Astrocyte of the spinal cord (primary cell): ENCODE results near the gene MRPS23.

Source experiments
- DNase-seq: peaks from one replicate; pipeline ENCODE4 v3.0.0; 2011; ENCODE audit warnings: low read depth, low spot score
- H3K4me3 ChIP-seq: 2 replicates; pipeline ENCODE4 v1.5.1; 2011; ENCODE audit warnings: low read depth, mild to moderate bottlenecking, low read length, moderate library complexity
- CTCF ChIP-seq: IDR thresholded peaks from 2 replicates; pipeline ENCODE4 v1.5.1; 2012; ENCODE audit warnings: low read depth, mild to moderate bottlenecking, low read length, inconsistent platforms
- in situ Hi-C: cut with HindIII; loops from 2 replicates; pipeline ENCODE4 v1.10.0; 2017; ENCODE audit warnings: low sequenced_read_pairs

Gene MRPS23

GRCh38 chr17:57858838-57859237 lies 9.0 kb upstream of the MRPS23 start:
- no peak overlapping the region for H3K4me3 ChIP-seq
- in situ Hi-C loops, result no loop called here
- no peak for TF ChIP-seq CTCF
- DNase-seq, result no peak

GRCh38 chr17:57856792-57857620 lies 7.2 kb upstream of the MRPS23 start:
- DNase-seq, result no peak
- no peak overlapping the region for H3K4me3 ChIP-seq
- in situ Hi-C loops, result no loop called here

GRCh38 chr17:57855391-57856035 lies 5.7 kb upstream of the MRPS23 start:
- no peak overlapping the region for H3K4me3 ChIP-seq
- no peak for TF ChIP-seq CTCF
- in situ Hi-C loops, result no loop called here
- no peak for DNase-seq

More at GRCh38 chr17:57856792-57857620, 7.2 kb upstream of the MRPS23 start:
- no peak for TF ChIP-seq CTCF

- no peak for DNase-seq
- TF ChIP-seq CTCF, result no peak
Observed at GRCh38 chr17:57853695-57854094, 3.9 kb upstream of the MRPS23 start.

GRCh38 chr17:57852955-57853328 lies 3.1 kb upstream of the MRPS23 start:
- no peak overlapping the region for H3K4me3 ChIP-seq
- no peak for DNase-seq
- in situ Hi-C loops, result no loop called here
- no peak for TF ChIP-seq CTCF

More at GRCh38 chr17:57853695-57854094, 3.9 kb upstream of the MRPS23 start:
- no peak overlapping the region for H3K4me3 ChIP-seq
- in situ Hi-C loops, result no loop called here

GRCh38 chr17:57852092-57852954 lies 2.5 kb upstream of the MRPS23 start:
- H3K4me3 ChIP-seq, result no peak overlapping the region
- DNase-seq, result no peak
- no peak for TF ChIP-seq CTCF
- in situ Hi-C loops, result no loop called here
